ENCODE results near the gene TNS2.
"Not testable (repeated sequence)": the region's sequence is repeated elsewhere in the genome, so short reads cannot be mapped to it uniquely, and the experiment has no call there.

Gene TNS2, protein sequence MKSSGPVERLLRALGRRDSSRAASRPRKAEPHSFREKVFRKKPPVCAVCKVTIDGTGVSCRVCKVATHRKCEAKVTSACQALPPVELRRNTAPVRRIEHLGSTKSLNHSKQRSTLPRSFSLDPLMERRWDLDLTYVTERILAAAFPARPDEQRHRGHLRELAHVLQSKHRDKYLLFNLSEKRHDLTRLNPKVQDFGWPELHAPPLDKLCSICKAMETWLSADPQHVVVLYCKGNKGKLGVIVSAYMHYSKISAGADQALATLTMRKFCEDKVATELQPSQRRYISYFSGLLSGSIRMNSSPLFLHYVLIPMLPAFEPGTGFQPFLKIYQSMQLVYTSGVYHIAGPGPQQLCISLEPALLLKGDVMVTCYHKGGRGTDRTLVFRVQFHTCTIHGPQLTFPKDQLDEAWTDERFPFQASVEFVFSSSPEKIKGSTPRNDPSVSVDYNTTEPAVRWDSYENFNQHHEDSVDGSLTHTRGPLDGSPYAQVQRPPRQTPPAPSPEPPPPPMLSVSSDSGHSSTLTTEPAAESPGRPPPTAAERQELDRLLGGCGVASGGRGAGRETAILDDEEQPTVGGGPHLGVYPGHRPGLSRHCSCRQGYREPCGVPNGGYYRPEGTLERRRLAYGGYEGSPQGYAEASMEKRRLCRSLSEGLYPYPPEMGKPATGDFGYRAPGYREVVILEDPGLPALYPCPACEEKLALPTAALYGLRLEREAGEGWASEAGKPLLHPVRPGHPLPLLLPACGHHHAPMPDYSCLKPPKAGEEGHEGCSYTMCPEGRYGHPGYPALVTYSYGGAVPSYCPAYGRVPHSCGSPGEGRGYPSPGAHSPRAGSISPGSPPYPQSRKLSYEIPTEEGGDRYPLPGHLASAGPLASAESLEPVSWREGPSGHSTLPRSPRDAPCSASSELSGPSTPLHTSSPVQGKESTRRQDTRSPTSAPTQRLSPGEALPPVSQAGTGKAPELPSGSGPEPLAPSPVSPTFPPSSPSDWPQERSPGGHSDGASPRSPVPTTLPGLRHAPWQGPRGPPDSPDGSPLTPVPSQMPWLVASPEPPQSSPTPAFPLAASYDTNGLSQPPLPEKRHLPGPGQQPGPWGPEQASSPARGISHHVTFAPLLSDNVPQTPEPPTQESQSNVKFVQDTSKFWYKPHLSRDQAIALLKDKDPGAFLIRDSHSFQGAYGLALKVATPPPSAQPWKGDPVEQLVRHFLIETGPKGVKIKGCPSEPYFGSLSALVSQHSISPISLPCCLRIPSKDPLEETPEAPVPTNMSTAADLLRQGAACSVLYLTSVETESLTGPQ (N-terminal part only)

GRCh38 chr12:53049571-53050318 is at the start of gene TNS2:
Gene TNS2, plus strand, starts transcription at chr12:53050065. Its CDS starts 121 bp downstream, at chr12:53050186.
- peak; percentile 66 for DNase-seq

- no peak for DNase-seq
Measured at GRCh38 chr12:53004178-53004577, 45.7 kb upstream of the TNS2 start.

DNA sequence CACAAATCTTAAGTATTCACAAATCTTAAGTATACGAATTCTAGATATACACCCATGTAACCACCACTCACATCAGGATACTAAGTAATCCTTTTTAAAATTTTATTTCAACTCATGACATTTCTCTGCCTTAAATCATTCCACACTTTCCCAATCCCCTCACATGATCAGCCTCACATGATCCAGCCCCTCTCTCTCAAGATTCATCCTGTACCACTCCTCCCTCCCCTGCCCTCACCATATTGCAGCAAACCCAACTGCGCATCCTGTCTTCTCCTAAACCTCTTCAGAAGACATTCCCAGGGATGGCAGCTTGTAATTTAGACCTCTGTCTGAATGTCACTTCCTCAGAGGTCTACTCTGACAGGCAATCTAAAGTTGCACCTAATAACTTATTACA is 45.3 kb upstream of the TNS2 start:
- no peak for DNase-seq

DNA sequence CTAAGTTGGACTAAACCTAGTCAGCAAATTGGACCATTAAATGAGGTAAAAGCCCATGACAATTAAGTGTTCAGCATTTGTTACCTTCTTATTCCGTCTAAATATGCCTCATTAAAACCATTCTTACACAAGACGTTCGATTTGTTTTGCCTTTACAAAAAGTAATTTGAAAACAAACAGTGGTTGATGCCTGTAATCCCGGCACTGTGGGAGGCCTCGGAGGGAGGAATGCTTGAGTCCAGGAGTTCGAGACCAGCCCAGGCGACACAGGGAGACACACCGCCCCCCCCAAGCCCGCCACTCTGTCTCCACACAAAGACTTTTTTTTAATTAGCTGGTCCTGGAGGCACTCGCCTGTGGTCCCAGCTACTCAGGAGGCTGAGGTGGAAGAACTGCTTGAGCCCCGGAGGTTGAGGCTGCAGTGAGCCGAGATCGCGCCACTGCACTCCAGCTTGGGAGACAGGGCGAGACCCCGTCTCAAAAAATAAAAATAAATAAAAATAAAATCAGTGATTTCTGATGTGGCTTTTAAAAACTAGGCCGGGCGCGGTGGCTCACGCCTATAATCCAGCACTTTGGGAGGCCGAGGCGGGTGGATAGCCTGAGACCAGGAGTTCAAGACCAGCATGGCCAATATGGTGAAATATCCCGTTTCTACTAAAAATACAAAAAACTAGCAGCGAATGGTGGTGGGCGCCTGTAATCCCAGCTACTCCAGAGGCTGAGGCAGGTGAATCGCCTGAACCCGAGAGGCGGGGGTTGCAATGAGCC is 44.5 kb upstream of the TNS2 start:
- no peak for DNase-seq

DNA sequence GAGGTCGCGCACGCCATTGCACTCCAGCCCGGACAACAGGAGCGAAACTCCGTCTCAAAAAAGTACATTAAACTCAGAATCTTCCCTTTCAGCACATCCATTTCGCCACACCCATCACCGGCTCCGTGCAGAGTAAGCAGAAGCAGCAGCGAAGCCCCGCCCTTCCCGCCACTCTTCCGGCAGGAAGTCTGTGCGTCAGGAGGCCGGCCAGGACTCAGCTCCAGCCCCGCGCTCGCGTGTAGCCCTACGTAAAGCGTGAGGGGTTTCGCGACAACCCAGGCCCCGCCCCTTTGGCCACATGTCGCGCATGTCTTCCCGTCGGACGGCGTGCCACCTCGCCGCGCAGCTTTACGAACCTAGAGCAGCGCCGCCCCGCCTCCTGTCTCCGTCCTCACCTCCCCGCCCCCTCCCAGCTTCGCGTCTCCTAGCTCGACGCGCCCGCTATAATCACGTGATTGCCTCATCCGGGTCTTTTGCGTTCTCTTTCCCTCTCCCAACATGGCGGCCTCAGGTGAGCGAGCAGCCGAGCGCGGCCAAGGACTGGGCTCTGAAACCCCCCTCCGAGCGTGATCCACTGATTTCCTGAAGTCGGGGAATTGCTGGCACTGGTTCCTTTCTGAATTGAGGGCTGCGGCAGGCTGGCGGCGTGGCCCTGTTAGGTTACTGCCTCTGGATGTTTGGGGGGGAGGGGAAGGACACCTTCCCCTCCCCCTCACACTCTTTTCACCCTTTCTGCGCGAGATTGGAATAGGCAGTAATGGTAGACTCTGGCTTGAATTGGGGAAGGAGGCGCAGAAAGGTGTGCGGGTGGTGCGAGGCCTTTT is 43.7 kb upstream of the TNS2 start, which contains the start of gene EIF4B:
TSS of gene EIF4B (plus strand) at position 471 of the 824 bp plus-strand sequence. CDS start at position 499, 28 bp downstream.
- peak; percentile 100 for DNase-seq

DNA sequence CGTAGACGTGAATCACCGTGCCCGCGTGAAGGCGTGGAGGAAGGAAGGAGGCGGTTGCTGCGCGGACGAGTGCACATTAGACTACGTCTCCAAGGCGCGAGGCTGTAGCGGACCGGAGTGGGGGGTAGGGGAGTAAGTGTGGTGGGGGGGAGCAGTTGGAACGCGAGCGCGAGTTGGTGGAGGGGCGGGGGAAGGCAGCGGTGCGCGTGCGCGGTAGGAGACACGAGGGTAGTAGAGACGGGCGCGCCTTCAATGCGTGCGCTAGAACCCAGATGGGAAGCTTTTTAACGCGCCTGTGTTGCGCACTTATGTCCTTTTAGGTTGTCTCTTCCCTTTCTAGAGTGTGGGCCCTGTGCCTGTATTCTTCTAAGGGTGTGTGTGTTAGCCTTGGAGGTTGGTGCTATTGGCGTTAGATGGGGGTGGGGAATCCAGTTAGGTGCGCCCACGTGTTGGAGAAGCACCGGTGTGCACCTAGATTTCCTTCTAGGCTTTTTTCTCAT is 43.0 kb upstream of the TNS2 start:
- DNase-seq: peak; percentile 80

- no peak for DNase-seq
Measured at GRCh38 chr12:53007343-53007742, 42.5 kb upstream of the TNS2 start.

- not testable (repeated sequence) for DNase-seq
Measured at GRCh38 chr12:53008760-53009159, 41.1 kb upstream of the TNS2 start.

- no peak for DNase-seq
Measured at GRCh38 chr12:53010955-53011354, 38.9 kb upstream of the TNS2 start.

DNA sequence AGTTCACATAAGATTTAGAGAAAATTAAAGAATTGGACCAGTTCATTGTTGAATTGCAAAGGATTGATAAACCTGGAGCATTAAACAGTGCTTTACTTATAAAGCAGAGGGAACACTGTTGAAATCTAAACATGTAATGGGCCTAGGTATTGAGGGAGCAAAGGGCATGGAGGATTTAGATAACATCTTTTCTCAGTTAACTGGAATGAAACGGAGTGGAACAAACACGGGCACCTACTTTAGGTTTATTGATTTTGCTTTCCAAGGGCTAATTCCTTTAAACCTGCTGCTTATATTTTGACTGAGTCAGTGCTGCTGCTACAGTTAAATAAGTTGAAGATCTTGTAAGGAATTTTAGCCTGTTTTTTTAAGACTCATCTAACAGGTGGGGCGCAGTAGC is 38.0 kb upstream of the TNS2 start:
- DNase-seq: no peak

DNA sequence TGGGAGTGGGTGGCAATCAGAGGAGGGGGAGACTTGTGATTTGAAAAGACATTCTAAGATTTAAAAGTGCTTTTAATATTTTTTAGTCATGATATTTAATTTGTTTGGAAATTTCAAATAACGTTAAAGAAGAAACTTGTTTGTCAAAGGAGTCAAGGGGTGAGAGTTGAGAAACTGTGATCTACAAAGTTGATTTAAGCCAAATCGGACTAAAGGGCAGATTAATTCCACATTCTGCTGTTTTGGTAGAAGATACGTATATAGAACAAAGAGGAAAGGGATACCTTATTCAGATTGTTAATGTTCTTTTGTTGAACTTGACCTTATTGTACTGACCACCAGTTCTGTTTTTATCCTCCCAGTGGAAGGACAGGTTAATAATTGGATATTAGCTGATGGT is 36.9 kb upstream of the TNS2 start:
- DNase-seq: no peak

DNA sequence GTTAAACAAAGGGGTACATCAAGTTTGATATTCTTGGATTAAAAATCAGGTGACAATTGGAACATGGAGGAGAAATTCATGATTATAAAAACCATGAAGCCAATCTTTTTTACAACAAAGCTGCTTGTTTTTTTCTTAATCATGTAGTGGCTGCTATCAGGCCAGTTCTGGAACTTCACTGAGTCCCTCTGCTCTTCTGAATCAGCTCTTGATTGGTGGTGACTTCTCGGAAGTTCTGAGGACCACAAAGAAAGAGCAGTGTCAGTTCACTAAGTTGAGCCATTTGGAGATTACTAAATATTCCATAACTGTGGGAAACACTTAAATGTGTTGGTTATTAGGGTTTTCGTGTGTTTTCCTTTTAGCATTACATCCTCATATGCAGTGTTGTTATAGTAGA is 35.2 kb upstream of the TNS2 start:
- DNase-seq: no peak

GRCh38 chr12:53025250-53025649 is 24.6 kb upstream of the TNS2 start:
- no peak for DNase-seq

- DNase-seq: not testable (repeated sequence)
Measured at GRCh38 chr12:53027014-53027413, 22.9 kb upstream of the TNS2 start.

DNA sequence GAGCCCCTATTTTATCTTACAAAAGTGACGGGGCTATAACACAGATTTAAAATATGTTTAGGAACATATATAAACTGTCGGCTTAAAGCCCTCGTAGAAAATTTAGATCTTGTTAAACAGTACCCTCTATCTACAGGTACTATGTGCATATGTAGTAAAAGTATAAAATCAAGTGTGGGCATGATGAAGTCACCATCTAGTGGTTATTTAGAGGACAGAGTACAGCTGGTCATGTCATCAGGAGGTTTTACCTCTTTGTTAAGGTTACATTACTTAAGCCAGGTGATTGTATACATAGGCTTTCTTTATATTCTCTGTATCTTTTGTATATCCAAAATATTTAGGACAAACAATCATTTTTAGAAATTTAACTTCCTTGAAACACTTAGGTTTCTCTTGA is 18.2 kb upstream of the TNS2 start:
- no peak for DNase-seq

DNA sequence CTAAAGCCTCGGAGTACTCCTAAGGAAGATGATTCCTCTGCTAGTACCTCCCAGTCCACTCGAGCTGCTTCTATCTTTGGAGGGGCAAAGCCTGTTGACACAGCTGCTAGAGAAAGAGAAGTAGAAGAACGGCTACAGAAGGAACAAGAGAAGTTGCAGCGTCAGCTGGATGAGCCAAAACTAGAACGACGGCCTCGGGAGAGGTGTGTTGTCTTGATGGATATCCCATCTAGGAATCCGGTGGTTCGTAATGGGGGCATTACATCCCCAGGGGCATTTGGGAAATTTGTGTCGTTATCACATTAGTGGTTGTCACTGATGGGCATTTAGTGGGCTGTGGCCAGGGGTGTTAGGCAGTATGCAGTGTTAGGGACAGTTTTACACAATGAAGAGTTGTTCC is 16.0 kb upstream of the TNS2 start:
- not testable (repeated sequence) for DNase-seq

DNA sequence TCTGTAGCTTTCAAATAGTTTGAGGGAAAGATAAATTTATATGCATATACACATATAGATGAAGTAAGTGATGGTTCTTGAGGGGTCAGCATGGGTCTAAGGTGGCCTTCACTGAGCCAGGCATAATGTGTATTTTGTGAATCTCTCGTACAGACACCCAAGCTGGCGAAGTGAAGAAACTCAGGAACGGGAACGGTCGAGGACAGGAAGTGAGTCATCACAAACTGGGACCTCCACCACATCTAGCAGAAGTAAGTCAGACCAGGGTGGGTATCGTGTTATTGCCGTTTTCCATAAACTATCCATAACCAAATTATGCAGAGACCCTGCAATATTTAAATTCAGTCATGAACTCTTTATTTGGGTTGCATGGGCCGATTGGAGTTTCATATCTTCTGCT is 15.4 kb upstream of the TNS2 start:
- DNase-seq: no peak

DNA sequence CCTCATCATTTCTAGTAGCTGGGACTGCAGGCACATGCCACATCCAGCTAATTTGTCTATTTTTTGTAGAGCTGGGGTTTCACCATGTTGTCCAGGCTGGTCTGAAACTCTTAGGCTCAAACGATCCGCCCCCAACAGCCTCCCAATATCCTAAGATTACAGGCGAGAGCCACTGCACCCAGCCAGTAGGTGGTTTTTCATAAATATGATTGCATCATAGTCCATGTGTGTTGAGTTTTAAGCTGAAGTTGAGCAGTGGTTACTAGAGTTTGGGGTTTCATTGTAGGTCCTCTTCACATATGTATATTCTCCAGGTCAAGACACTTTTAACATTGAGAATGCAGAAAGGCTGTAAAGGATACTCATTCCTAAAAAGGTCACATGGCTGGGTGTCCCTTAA is 13.1 kb upstream of the TNS2 start:
- no peak for DNase-seq

GRCh38 chr12:53039851-53040250 is 10.0 kb upstream of the TNS2 start:
- no peak for DNase-seq

Measured in NCI-H2029 (cell line).